ENCODE results near the gene PTPRC.

The PTPRC gene

GRCh38 chr1:198763298-198763714, 124.5 kb downstream of the PTPRC start:
- no peak for DNase-seq (ENCODE audit: low read depth)

- no peak for DNase-seq (ENCODE audit: low read depth)
Measured at GRCh38 chr1:198764748-198765147, 125.9 kb downstream of the PTPRC start.

- DNase-seq (ENCODE audit: low read depth) = no peak
Measured at GRCh38 chr1:198765416-198765815, 126.6 kb downstream of the PTPRC start.

GRCh38 chr1:198771563-198772153, 132.8 kb downstream of the PTPRC start:
- DNase-seq (ENCODE audit: low read depth) = no peak

- DNase-seq (ENCODE audit: low read depth) = no peak
Measured at GRCh38 chr1:198772626-198773025, 133.8 kb downstream of the PTPRC start.

- no peak for DNase-seq (ENCODE audit: low read depth)
Measured at GRCh38 chr1:198773030-198773429, 134.2 kb downstream of the PTPRC start.

GRCh38 chr1:198773523-198773922, 134.7 kb downstream of the PTPRC start:
- no peak for DNase-seq (ENCODE audit: low read depth)

- no peak for DNase-seq (ENCODE audit: low read depth)
Measured at GRCh38 chr1:198774421-198774820, 135.6 kb downstream of the PTPRC start.

GRCh38 chr1:198775606-198776005, 136.8 kb downstream of the PTPRC start:
- no peak for DNase-seq (ENCODE audit: low read depth)

- no peak for DNase-seq (ENCODE audit: low read depth)
Measured at GRCh38 chr1:198776602-198777029, 137.8 kb downstream of the PTPRC start.

GRCh38 chr1:198778049-198778448, 139.2 kb downstream of the PTPRC start:
- DNase-seq (ENCODE audit: low read depth) = no peak

GRCh38 chr1:198780376-198780775, 141.5 kb downstream of the PTPRC start:
- no peak for DNase-seq (ENCODE audit: low read depth)

GRCh38 chr1:198788561-198789064, 149.8 kb downstream of the PTPRC start:
- DNase-seq (ENCODE audit: low read depth) = no peak

- no peak for DNase-seq (ENCODE audit: low read depth)
Measured at GRCh38 chr1:198793714-198794113, 154.9 kb downstream of the PTPRC start.

GRCh38 chr1:198794498-198794897, 155.7 kb downstream of the PTPRC start:
- no peak for DNase-seq (ENCODE audit: low read depth)

- DNase-seq (ENCODE audit: low read depth) = no peak
Measured at GRCh38 chr1:198797656-198798055, 158.8 kb downstream of the PTPRC start.

GRCh38 chr1:198798923-198799386, 160.1 kb downstream of the PTPRC start:
- no peak for DNase-seq (ENCODE audit: low read depth)

GRCh38 chr1:198805498-198806151, 166.8 kb downstream of the PTPRC start:
- DNase-seq (ENCODE audit: low read depth) = no peak

GRCh38 chr1:198806861-198807260, 168.0 kb downstream of the PTPRC start:
- DNase-seq (ENCODE audit: low read depth) = no peak
